DND-41 (cell line): ENCODE measurements around the gene SND1.

Experiments used
- ATAC-seq: fragments of 200-7000 bp; cut with Tn5 transposase; 3 replicates; pipeline ENCODE4 v1.9.1; 2021; ENCODE audit warnings: low read depth; ENCODE audit not compliant: insufficient read depth
- DNase-seq: peaks from one replicate; pipeline ENCODE4 v3.0.0-alpha.2; 2020
- H2AFZ ChIP-seq: 2 replicates; pipeline ENCODE4 v1.6.0; 2012; ENCODE audit warnings: low read depth, low read length
- H3K27ac ChIP-seq: 2 replicates; pipeline ENCODE4 v1.5.1; 2012; ENCODE audit warnings: low read length, inconsistent platforms
- H3K27me3 ChIP-seq: fragments of 200-600 bp; sonication (generic); 2 replicates; pipeline ENCODE4 v1.6.0; 2012; ENCODE audit warnings: low read length, mild to moderate bottlenecking, inconsistent platforms; ENCODE audit not compliant: insufficient read depth, poor library complexity
- H3K36me3 ChIP-seq: 2 replicates; pipeline ENCODE4 v1.5.1; 2012; ENCODE audit warnings: low read length, inconsistent platforms; ENCODE audit not compliant: insufficient read depth
- H3K4me1 ChIP-seq: 2 replicates; pipeline ENCODE4 v1.5.1; 2012; ENCODE audit warnings: mild to moderate bottlenecking, low read length; ENCODE audit not compliant: insufficient read depth
- H3K4me2 ChIP-seq: 2 replicates; pipeline ENCODE4 v1.6.0; 2012; ENCODE audit warnings: mild to moderate bottlenecking, moderate library complexity, low read length, inconsistent platforms; ENCODE audit not compliant: insufficient read depth
- H3K4me3 ChIP-seq, 2 experiments: fragments of 200-600 bp in 1 of 2; shearing (Covaris generic) in 1 of 2; 2 replicates each; pipeline ENCODE4 v1.5.1; 2012 to 2016; ENCODE audit warnings: inconsistent platforms in 2 of 2, low read length in 2 of 2, mild to moderate bottlenecking in 2 of 2, low read depth in 1 of 2, moderate library complexity in 1 of 2
- H3K79me2 ChIP-seq: 2 replicates; pipeline ENCODE4 v1.6.0; 2012; ENCODE audit warnings: low read length, inconsistent platforms; ENCODE audit not compliant: insufficient read depth
- H3K9ac ChIP-seq: 2 replicates; pipeline ENCODE4 v1.6.0; 2012; ENCODE audit warnings: low read depth, mild to moderate bottlenecking, inconsistent platforms, low read length, moderate library complexity
- H3K9me3 ChIP-seq: 2 replicates; pipeline ENCODE4 v1.5.1; 2012; ENCODE audit warnings: low read length, moderate library complexity, mild to moderate bottlenecking, inconsistent platforms; ENCODE audit not compliant: insufficient read depth, severe bottlenecking
- H4K20me1 ChIP-seq: 2 replicates; pipeline ENCODE4 v1.6.0; 2012; ENCODE audit warnings: low read length; ENCODE audit not compliant: insufficient read depth
- CTCF ChIP-seq: IDR thresholded peaks from 2 replicates; pipeline ENCODE4 v1.5.1; 2012; ENCODE audit warnings: borderline replicate concordance, low read length, moderate library complexity, mild to moderate bottlenecking; ENCODE audit not compliant: poor library complexity, severe bottlenecking; ENCODE audit errors: extremely low read depth
- EZH2 ChIP-seq: IDR thresholded peaks from 3 replicates; pipeline ENCODE4 v1.6.1; 2012; ENCODE audit warnings: borderline replicate concordance, low read depth, mild to moderate bottlenecking, moderate library complexity, low read length, inconsistent platforms; ENCODE audit not compliant: severe bottlenecking

Gene SND1

GRCh38 chr7:128017460-128017859, 365.5 kb downstream of the SND1 start:
- DNase-seq (no peak), ATAC-seq (no peak)
- no peak for TF ChIP-seq EZH2
- Histone ChIP-seq H3K4me3 (no peak overlapping the region), H3K4me1 (no peaks in the 10 kb centered on the region), H4K20me1 (peaks cover 3% of the 10 kb centered on the region; the same call in 1 of the 2 replicates), H3K27ac (no peak overlapping the region), H3K27me3 (no peaks in the 10 kb centered on the region), H3K9ac (no peak overlapping the region), H3K4me2 (no peak overlapping the region), H3K9me3 (no peaks in the 10 kb centered on the region), H3K79me2 (no peaks in the 10 kb centered on the region), H3K36me3 (peaks cover 5% of the 10 kb centered on the region; the same call in 1 of the 2 replicates), H2AFZ (no peak overlapping the region)

- DNase-seq (no peak), ATAC-seq (no peak)
- Histone ChIP-seq H3K4me2 (no peak overlapping the region), H2AFZ (no peak overlapping the region), H3K27me3 (no peaks in the 10 kb centered on the region), H3K36me3 (peaks cover 5% of the 10 kb centered on the region; the same call in 1 of the 2 replicates), H4K20me1 (peaks cover 3% of the 10 kb centered on the region; the same call in 1 of the 2 replicates), H3K4me3 (no peak overlapping the region), H3K9me3 (no peaks in the 10 kb centered on the region), H3K79me2 (no peaks in the 10 kb centered on the region), H3K9ac (no peak overlapping the region), H3K4me1 (no peaks in the 10 kb centered on the region), H3K27ac (no peak overlapping the region)
- TF ChIP-seq CTCF (no peak), EZH2 (no peak)
These were observed 366.2 kb downstream of the SND1 start for GRCh38 chr7:128017862-128018845.

GRCh38 chr7:128019288-128019687, 367.3 kb downstream of the SND1 start:
- no peak overlapping the region for H3K9ac ChIP-seq
- ATAC-seq (no peak), DNase-seq (no peak)
- no peaks in the 10 kb centered on the region for H3K4me1 ChIP-seq
- no peak overlapping the region for H2AFZ ChIP-seq
- no peak overlapping the region for H3K4me2 ChIP-seq
- H3K9me3 ChIP-seq = no peaks in the 10 kb centered on the region
- no peaks in the 10 kb centered on the region for H3K79me2 ChIP-seq
- H4K20me1 ChIP-seq = peaks cover 3% of the 10 kb centered on the region; the same call in 1 of the 2 replicates
- no peaks in the 10 kb centered on the region for H3K27me3 ChIP-seq
- no peak overlapping the region for H3K27ac ChIP-seq
- H3K36me3 ChIP-seq = peaks cover 7% of the 10 kb centered on the region; the same call in 1 of the 2 replicates
- no peak overlapping the region for H3K4me3 ChIP-seq
- no peak for TF ChIP-seq EZH2
- no peak for TF ChIP-seq CTCF

GRCh38 chr7:128020159-128020558, 368.2 kb downstream of the SND1 start:
- Histone ChIP-seq H3K36me3 (peaks cover 7% of the 10 kb centered on the region; the same call in 1 of the 2 replicates), H3K4me1 (no peaks in the 10 kb centered on the region), H3K9ac (no peak overlapping the region), H2AFZ (no peak overlapping the region), H3K27ac (no peak overlapping the region), H4K20me1 (peaks cover 3% of the 10 kb centered on the region; the same call in 1 of the 2 replicates), H3K4me2 (no peak overlapping the region), H3K9me3 (no peaks in the 10 kb centered on the region), H3K4me3 (no peak overlapping the region), H3K79me2 (no peaks in the 10 kb centered on the region), H3K27me3 (no peaks in the 10 kb centered on the region)
- DNase-seq (peak; percentile 24), ATAC-seq (0 out of 3 replicates have a peak, but pooled peaks have one; percentile 17)
- TF ChIP-seq EZH2 = no peak
- TF ChIP-seq CTCF = peak; percentile 57
